Measurements from ENCODE around the gene PCDH10. TPM values are rescaled to one million over a fixed set of nuclear protein-coding genes. Genes with fewer than 3 reads are reported as not detected.

The PCDH10 gene
- total RNA-seq, 1 experiment from 2014 or later: not detected

GRCh38 chr4:133131829-133132460, 17.1 kb upstream of the PCDH10 start:
- no peaks in the 10 kb centered on the region for H3K27me3 Mint-ChIP-seq (ENCODE audit: unreplicated experiment)
- no peaks in the 10 kb centered on the region for H3K36me3 Mint-ChIP-seq (ENCODE audit: insufficient read depth, unreplicated experiment)
- CTCF ChIA-PET: no interaction called here
- no peaks in the 10 kb centered on the region for H3K9me3 Mint-ChIP-seq (ENCODE audit: low read depth, unreplicated experiment)
- no peaks in the 10 kb centered on the region for H3K4me1 Mint-ChIP-seq (ENCODE audit: low read depth, unreplicated experiment)
- TF ChIP-seq CTCF (IDR thresholded peaks at IDR 0.05; ENCODE audit: unreplicated experiment): no peak
- H3K4me3 Mint-ChIP-seq (ENCODE audit: low read depth, unreplicated experiment): no peak overlapping the region
- H3K27ac Mint-ChIP-seq (ENCODE audit: unreplicated experiment): no peak overlapping the region
- intact Hi-C loops (cut with micrococcal nuclease; ENCODE audit: unreplicated experiment): no loop called here
- DNase-seq: no peak
- no TSS peak for BruUV-seq (replicated peaks)

- no peaks in the 10 kb centered on the region for H3K36me3 Mint-ChIP-seq (ENCODE audit: insufficient read depth, unreplicated experiment)
- no TSS peak for BruUV-seq (replicated peaks)
- H3K27me3 Mint-ChIP-seq (ENCODE audit: unreplicated experiment): no peaks in the 10 kb centered on the region
- intact Hi-C loops (cut with micrococcal nuclease; ENCODE audit: unreplicated experiment): no loop called here
- CTCF ChIA-PET: no interaction called here
- no peaks in the 10 kb centered on the region for H3K4me1 Mint-ChIP-seq (ENCODE audit: low read depth, unreplicated experiment)
- DNase-seq: no peak
- no peak overlapping the region for H3K27ac Mint-ChIP-seq (ENCODE audit: unreplicated experiment)
- TF ChIP-seq CTCF (IDR thresholded peaks at IDR 0.05; ENCODE audit: unreplicated experiment): no peak
- H3K9me3 Mint-ChIP-seq (ENCODE audit: low read depth, unreplicated experiment): no peaks in the 10 kb centered on the region
- H3K4me3 Mint-ChIP-seq (ENCODE audit: low read depth, unreplicated experiment): no peak overlapping the region
Measured at GRCh38 chr4:133136833-133137232, 12.3 kb upstream of the PCDH10 start.

GRCh38 chr4:133137571-133137970, 11.5 kb upstream of the PCDH10 start:
- no peak for TF ChIP-seq CTCF (IDR thresholded peaks at IDR 0.05; ENCODE audit: unreplicated experiment)
- CTCF ChIA-PET: no interaction called here
- H3K27ac Mint-ChIP-seq (ENCODE audit: unreplicated experiment): no peak overlapping the region
- no peaks in the 10 kb centered on the region for H3K9me3 Mint-ChIP-seq (ENCODE audit: low read depth, unreplicated experiment)
- intact Hi-C loops (cut with micrococcal nuclease; ENCODE audit: unreplicated experiment): no loop called here
- no peaks in the 10 kb centered on the region for H3K4me1 Mint-ChIP-seq (ENCODE audit: low read depth, unreplicated experiment)
- H3K27me3 Mint-ChIP-seq (ENCODE audit: unreplicated experiment): no peaks in the 10 kb centered on the region
- H3K4me3 Mint-ChIP-seq (ENCODE audit: low read depth, unreplicated experiment): no peak overlapping the region
- H3K36me3 Mint-ChIP-seq (ENCODE audit: insufficient read depth, unreplicated experiment): no peaks in the 10 kb centered on the region
- no TSS peak for BruUV-seq (replicated peaks)
- no peak for DNase-seq

- Mint-ChIP-seq H3K4me3 (ENCODE audit: low read depth, unreplicated experiment) (no peak overlapping the region), H3K4me1 (ENCODE audit: low read depth, unreplicated experiment) (no peaks in the 10 kb centered on the region), H3K36me3 (ENCODE audit: insufficient read depth, unreplicated experiment) (no peaks in the 10 kb centered on the region), H3K9me3 (ENCODE audit: low read depth, unreplicated experiment) (no peaks in the 10 kb centered on the region), H3K27ac (ENCODE audit: unreplicated experiment) (no peak overlapping the region), H3K27me3 (ENCODE audit: unreplicated experiment) (no peaks in the 10 kb centered on the region)
- no peak for DNase-seq
- TF ChIP-seq CTCF (IDR thresholded peaks at IDR 0.05; ENCODE audit: unreplicated experiment): no peak
- intact Hi-C loops (cut with micrococcal nuclease; ENCODE audit: unreplicated experiment): no loop called here
- CTCF ChIA-PET: no interaction called here
- BruUV-seq (replicated peaks): no TSS peak
Measured at GRCh38 chr4:133143775-133144430, 5.2 kb upstream of the PCDH10 start.

Measured in Calu3 (cell line).